Loucy (cell line): ENCODE data around the gene AHI1.
A peak's percentile ranks its signal among the peaks of the same experiment; 100 is the strongest.

Experiments
- H2AFZ ChIP-seq: fragments of 200-600 bp; sonication (generic); 2 replicates; pipeline ENCODE4 v1.6.0; 2016; ENCODE audit warnings: antibody characterized with exemption, mild to moderate bottlenecking, low read length, moderate library complexity
- H3F3A ChIP-seq: fragments of 200-600 bp; 2 replicates; pipeline ENCODE4 v1.6.0; 2016; ENCODE audit warnings: antibody characterized with exemption, low read depth, mild to moderate bottlenecking
- H3K27me3 ChIP-seq: fragments of 200-600 bp; sonication (generic); 2 replicates; pipeline ENCODE4 v1.6.1; 2014; ENCODE audit warnings: low read length, mild to moderate bottlenecking; ENCODE audit not compliant: insufficient read depth, poor library complexity, severe bottlenecking
- H3K36me3 ChIP-seq: fragments of 200-600 bp; sonication (generic); 2 replicates; pipeline ENCODE4 v1.6.1; 2016; ENCODE audit warnings: low read length; ENCODE audit not compliant: insufficient read depth
- H3K4me1 ChIP-seq: fragments of 200-600 bp; sonication (generic); 2 replicates; pipeline ENCODE4 v1.5.1; 2014; ENCODE audit warnings: low read length, mild to moderate bottlenecking; ENCODE audit not compliant: insufficient read depth, poor library complexity, severe bottlenecking
- H3K4me2 ChIP-seq: fragments of 200-600 bp; sonication (generic); 2 replicates; pipeline ENCODE4 v1.6.0; 2014; ENCODE audit warnings: antibody characterized with exemption, low read length, low read depth, mild to moderate bottlenecking; ENCODE audit not compliant: poor library complexity, severe bottlenecking
- H3K4me3 ChIP-seq: fragments of 200-600 bp; sonication (generic); 2 replicates; pipeline ENCODE4 v1.5.1; 2014; ENCODE audit warnings: low read length, mild to moderate bottlenecking, mixed read lengths; ENCODE audit not compliant: poor library complexity, severe bottlenecking
- H3K79me2 ChIP-seq: fragments of 200-600 bp; sonication (generic); 2 replicates; pipeline ENCODE4 v1.6.1; 2014; ENCODE audit warnings: low read length; ENCODE audit not compliant: insufficient read depth
- H3K9ac ChIP-seq: fragments of 200-600 bp; sonication (generic); 2 replicates; pipeline ENCODE4 v1.6.0; 2014; ENCODE audit warnings: mild to moderate bottlenecking, low read depth, low read length, moderate library complexity; ENCODE audit not compliant: poor library complexity, severe bottlenecking
- H3K9me2 ChIP-seq: fragments of 200-600 bp; sonication (generic); replicated peaks from 2 replicates; pipeline ENCODE4 v1.6.1; 2016; ENCODE audit warnings: low read depth, low read length, mixed read lengths
- H3K9me3 ChIP-seq: fragments of 200-600 bp; sonication (generic); 2 replicates; pipeline ENCODE4 v1.6.1; 2014; ENCODE audit warnings: mild to moderate bottlenecking, antibody characterized with exemption, low read length, low read depth; ENCODE audit not compliant: insufficient read depth
- H4K20me1 ChIP-seq: fragments of 200-600 bp; sonication (generic); 2 replicates; pipeline ENCODE4 v1.6.0; 2014; ENCODE audit warnings: antibody characterized with exemption, low read length, mild to moderate bottlenecking; ENCODE audit not compliant: insufficient read depth, poor library complexity, severe bottlenecking
- CTCF ChIP-seq: fragments of 200-600 bp; sonication (generic); conservative IDR thresholded peaks from 2 replicates; pipeline ENCODE4 v1.5.1; 2014; ENCODE audit warnings: mild to moderate bottlenecking, antibody characterized with exemption, low read length
- EZH2phosphoT487 ChIP-seq: fragments of 200-600 bp; IDR thresholded peaks from 2 replicates; pipeline ENCODE4 v1.6.1; 2018; ENCODE audit warnings: antibody characterized with exemption, mild to moderate bottlenecking, moderate library complexity, borderline replicate concordance

The AHI1 gene

GRCh38 chr6:135418040-135418760, 79.3 kb downstream of the AHI1 start:
- H3K4me3 ChIP-seq, result peak overlapping the region; percentile 23
- H3K9me3 ChIP-seq, result no peaks in the 10 kb centered on the region
- TF ChIP-seq EZH2phosphoT487 (no peak), CTCF (no peak)
- peaks cover 67% of the 10 kb centered on the region for H3K4me1 ChIP-seq
- H3K27me3 ChIP-seq, result no peaks in the 10 kb centered on the region
- H4K20me1 ChIP-seq, result no peaks in the 10 kb centered on the region
- peak overlapping the region; percentile 46 for H3K4me2 ChIP-seq
- H3K9me2 ChIP-seq, result no peaks in the 10 kb centered on the region
- H2AFZ ChIP-seq, result no peak overlapping the region
- no peaks in the 10 kb centered on the region for H3K36me3 ChIP-seq
- no peaks in the 10 kb centered on the region for H3K79me2 ChIP-seq
- peaks cover 15% of the 10 kb centered on the region for H3F3A ChIP-seq
- peak overlapping the region; percentile 44 for H3K9ac ChIP-seq

- H3K36me3 ChIP-seq, result no peaks in the 10 kb centered on the region
- H3K79me2 ChIP-seq, result no peaks in the 10 kb centered on the region
- peaks cover 3% of the 10 kb centered on the region; the same call in 1 of the 2 replicates for H3F3A ChIP-seq
- H2AFZ ChIP-seq, result no peak overlapping the region
- no peaks in the 10 kb centered on the region for H3K9me3 ChIP-seq
- H3K4me2 ChIP-seq, result no peak overlapping the region
- TF ChIP-seq CTCF, result no peak
- TF ChIP-seq EZH2phosphoT487, result no peak
- H3K9ac ChIP-seq, result no peak overlapping the region
- H3K27me3 ChIP-seq, result no peaks in the 10 kb centered on the region
- no peaks in the 10 kb centered on the region for H4K20me1 ChIP-seq
- H3K9me2 ChIP-seq, result no peaks in the 10 kb centered on the region
- no peak overlapping the region for H3K4me3 ChIP-seq
- peaks cover 40% of the 10 kb centered on the region for H3K4me1 ChIP-seq
These were observed 84.8 kb downstream of the AHI1 start for GRCh38 chr6:135412761-135413160.

- Histone ChIP-seq H4K20me1 (no peaks in the 10 kb centered on the region), H3K79me2 (no peaks in the 10 kb centered on the region), H3K9me2 (no peaks in the 10 kb centered on the region), H3K27me3 (no peaks in the 10 kb centered on the region), H2AFZ (no peak overlapping the region), H3K4me3 (no peak overlapping the region), H3K36me3 (no peaks in the 10 kb centered on the region), H3K4me1 (peaks cover 31% of the 10 kb centered on the region), H3K9me3 (no peaks in the 10 kb centered on the region), H3K9ac (no peak overlapping the region), H3F3A (no peaks in the 10 kb centered on the region), H3K4me2 (no peak overlapping the region)
- no peak for TF ChIP-seq CTCF
- TF ChIP-seq EZH2phosphoT487, result no peak
These were observed 85.7 kb downstream of the AHI1 start for GRCh38 chr6:135411849-135412248.
